DMS53 treated with DMSO at 0.1 percent for 48 hours (cell line): ENCODE results near the gene INCENP.
"Not testable (repeated sequence)": the region's sequence is repeated elsewhere in the genome, so short reads cannot be mapped to it uniquely, and the experiment has no call there.

Source experiments
- DNase-seq: peaks from one replicate; lab custom pipeline; 2025; ENCODE audit not compliant: unreplicated experiment; lab: John Stamatoyannopoulos, UW

Gene INCENP

DNA sequence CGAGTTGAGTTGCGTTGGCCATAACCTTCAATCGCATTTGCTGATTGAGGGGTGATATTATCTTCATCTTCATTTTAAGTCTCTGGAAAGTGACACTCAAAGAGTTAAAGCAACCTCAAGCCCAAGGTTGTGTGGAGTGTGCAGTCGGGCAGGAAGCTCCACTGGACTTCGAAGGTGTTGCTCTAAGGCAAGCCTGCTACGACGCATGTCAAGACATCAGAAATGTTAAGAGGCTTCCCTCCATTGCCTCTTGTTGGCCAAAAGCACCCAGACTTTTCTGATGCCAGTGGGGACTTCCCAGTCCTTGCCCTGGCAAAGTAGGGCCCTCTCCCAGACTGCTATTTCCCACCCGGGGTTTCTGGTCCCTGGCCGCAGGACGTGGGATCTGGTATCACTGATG is 42.6 kb downstream of the INCENP start:
- no peak for DNase-seq

DNA sequence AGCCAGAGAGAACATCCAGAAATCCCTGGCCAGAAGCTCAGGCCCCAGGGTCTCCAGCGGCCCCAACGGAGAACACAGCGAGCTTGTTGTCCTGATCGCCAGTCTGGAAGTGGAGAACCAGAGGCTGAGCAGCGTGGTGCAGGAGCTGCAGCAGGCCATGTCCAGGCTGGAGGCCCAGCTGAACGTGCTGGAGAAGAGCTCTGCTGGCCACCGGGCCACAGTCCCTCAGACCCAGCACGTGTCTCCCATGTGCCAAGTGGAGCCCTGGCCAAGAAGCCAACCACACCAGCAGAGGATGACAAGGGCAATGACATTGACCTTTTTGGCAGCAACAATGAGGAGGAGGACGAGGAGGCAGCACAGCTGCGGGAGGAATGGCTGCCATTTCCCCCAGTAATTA is 45.6 kb downstream of the INCENP start:
- DNase-seq, result no peak

GRCh38 chr11:62169935-62170334 is 46.1 kb downstream of the INCENP start:
- no peak for DNase-seq

DNA sequence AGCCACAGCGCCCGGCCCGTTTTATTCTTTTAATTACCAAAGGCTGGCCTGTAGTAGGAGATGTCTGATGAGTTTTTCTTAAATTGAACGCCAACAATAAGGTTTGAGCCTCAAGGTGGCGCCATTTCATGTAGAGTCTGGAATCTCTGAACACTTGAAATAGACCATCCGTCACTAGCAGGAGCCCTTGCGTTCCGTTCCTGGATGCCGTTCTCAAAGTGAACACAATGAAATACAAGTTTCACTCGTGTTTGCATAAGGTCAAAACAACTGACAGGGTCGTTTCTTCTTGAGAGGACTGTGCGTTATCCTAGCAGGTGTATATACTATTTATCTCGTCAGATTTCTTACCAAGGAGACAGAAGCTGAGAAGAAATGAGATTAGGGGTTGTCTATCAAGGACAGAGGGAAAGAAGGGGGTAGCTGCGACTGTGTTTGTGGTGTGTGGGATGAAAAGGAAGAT is 47.5 kb downstream of the INCENP start:
- DNase-seq, result peak; percentile 89

- DNase-seq, result no peak
These were observed 48.5 kb downstream of the INCENP start for GRCh38 chr11:62172294-62172693.

DNA sequence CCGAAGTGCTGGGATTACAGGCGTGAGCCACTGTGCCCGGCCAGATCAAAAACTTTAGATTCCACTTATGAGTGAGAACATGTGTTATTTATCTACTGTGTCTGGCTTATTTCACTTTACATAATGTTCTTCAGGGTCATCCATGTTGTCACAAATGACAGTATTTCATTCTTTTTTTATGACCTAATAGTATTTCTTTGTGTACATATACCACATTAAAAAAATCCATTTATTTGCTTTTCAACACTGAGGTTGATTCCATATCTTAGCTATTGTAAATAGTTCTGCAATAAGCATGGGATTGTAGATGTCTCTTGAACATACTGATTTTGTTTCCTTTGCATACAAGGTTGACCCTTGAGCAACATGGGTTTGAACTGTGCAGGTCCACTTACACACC is 53.0 kb downstream of the INCENP start:
- no peak for DNase-seq

DNA sequence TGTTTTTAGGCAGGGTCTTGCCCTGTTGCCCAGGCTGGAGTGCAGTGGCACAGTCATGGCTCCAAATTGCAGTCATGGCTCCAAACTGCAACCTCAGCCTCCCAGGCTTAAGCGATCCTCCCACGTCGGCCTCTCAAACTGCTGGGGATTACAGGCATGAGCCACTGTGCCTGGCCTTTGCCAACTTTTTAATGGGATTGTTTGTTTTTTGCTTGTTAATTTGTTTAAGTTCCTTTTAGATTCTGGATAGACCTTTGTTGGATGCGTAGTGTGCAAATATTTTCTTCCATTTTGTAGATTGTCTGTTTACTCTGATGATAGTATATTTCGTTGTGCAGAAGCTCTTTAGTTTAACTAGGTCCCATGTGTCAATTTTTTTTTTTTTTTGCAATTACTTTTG is 56.2 kb downstream of the INCENP start:
- DNase-seq, result no peak

GRCh38 chr11:62181097-62181496 is 57.3 kb downstream of the INCENP start:
- DNase-seq, result no peak

DNA sequence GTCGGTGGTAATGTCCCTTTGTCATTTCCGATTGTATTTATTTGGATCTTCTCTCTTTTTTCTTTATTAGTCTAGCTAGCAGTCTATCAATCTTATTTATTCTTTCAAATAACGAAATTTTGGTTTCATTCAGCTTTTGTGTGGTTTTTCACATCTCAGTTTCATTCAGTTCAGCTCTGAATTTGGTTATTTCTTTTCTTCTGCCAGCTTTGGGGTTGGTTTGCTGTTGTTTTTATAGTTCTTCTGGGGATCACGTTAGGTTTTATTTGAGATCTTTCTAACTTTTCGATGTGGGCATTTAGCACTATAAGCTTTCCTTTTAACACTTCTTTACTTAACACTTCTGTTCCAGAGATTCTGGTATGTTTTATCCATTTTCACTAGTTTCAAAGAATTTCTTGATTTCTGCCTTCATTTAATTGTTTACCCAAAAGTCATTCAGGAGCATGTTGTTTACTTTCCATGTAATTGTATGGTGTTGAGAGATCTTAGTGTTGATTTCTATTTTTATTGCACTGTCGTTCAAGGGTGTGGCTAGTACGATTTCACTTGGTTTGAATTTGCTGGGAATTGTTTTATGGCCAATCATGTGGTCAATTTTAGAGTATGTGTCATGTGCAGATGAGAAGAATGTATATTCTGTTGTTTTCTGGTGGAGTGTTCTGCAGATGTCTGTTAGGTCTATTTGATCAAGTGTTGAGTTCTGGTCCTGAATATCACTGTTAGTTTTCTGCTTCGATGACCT is 58.5 kb downstream of the INCENP start:
- no peak for DNase-seq

DNA sequence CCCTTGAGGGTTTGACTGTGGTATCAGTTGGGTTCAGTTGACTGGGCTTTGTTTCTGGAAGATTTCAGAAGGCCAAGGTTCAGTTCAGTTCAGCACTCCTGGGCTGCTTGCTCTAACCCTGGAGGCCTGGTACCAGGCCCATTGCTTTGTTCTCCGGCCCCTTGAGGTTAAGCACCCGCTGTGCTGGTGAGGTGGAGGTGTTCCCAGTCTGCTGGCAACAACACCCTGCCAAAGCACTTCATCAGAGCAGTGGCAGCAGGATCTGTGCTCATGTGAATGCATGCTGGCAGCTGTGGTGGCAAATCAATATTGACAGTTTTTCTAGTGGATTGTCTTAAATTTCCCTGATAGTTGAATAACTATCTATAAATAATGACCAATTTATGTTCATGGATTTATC is 62.4 kb downstream of the INCENP start:
- DNase-seq, result peak; percentile 8

DNA sequence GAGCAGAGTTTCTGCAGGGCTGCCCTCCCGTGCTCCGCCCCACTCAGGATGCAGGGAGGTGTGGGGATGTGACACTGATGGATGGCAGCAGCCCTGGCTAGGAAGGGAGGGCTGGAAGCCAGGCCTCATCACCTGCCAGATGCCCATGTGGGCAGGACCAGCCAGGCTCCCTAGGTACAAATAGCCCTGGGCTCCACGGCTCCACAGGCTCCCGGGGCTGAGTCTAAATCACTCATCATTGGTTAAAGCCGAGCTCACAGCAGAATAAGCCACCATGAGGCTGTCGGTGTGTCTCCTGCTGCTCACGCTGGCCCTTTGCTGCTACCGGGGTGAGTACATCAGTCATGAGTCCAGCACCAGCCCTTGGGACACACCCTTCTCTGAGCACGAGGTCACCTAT is 66.2 kb downstream of the INCENP start, which contains the start of gene SCGB1D1:
Gene SCGB1D1 (plus strand): TSS at position 206 of the 400 bp plus-strand sequence. CDS start 69 bp downstream, at position 275.
- DNase-seq, result no peak

DNA sequence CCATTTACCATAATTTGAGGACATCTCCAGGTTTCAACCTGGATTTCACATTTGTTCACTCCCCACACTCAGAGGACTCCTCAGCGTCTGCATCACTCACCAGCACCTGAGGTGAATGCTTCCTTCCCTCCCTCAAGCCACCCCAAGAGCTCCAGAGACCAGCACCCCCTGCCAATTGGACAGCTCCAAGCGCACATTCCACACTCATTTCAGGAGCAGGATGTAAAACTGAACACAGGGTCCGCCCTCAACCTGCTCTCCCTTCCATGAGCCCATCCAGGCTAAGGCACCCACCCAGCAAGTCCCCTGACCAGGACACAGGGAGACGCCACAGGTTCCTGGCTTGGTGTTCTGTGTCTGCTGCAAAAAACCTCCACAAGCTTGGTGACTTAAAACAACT is 70.1 kb downstream of the INCENP start:
- no peak for DNase-seq

DNA sequence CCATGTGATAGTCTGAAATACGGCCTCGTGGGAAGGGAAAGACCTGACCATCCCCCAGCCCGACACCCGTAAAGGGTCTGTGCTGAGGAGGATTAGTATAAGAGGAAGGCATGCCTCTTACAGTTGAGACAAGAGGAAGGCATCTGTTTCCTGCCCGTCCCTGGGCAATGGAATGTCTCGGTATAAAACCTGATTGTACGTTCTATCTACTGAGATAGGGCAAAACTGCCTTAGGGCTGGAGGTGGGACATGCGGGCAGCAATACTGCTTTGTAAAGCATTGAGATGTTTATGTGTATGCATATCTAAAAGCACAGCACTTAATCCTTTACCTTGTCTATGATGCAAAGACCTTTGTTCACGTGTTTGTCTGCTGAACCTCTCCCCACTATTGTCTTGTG is 71.2 kb downstream of the INCENP start:
- DNase-seq, result not testable (repeated sequence)

DNA sequence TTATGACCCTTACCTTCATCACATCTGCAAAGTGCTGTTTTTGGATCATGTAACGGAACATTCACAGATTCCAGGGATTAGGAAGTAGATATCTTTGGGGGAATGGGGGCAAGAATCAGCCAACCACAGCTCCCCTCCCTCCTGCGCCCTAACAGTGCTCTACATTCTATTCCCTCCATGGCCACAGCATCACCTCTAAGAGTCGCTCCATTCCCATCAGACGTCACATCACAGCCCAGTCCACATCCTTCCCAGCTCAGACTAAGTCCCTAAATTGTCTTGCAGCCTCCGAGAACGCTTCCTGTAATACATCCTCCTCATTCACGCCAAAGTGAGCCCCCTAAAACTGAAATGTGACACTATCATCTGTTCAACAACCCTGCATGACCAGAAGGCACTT is 72.1 kb downstream of the INCENP start:
- DNase-seq, result no peak

DNA sequence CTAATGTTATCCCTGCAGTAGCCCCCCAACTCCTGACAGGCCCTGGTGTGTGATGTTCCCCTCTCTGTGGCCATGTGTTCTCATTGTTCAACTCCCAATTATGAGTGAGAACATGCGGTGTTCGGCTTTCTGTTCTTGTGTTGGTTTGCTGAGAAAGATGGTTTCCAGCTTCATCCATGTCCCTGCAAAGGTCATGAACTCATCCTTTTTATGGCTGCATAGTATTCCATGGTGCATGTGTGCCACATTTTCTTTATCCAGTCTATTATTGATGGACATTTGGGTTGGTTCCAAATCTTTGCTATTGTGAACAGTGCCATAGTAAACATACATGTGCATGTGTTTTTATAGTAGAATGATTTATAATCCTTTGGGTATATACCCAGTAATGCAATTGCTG is 73.6 kb downstream of the INCENP start:
- DNase-seq, result not testable (repeated sequence)

GRCh38 chr11:62201376-62201775 is 77.6 kb downstream of the INCENP start:
- DNase-seq, result peak; percentile 53
